H1 (cell line): ENCODE results near the gene BACE2. TPM values are rescaled to one million over a fixed set of nuclear protein-coding genes. Genes with fewer than 3 reads are reported as not detected.

Experiments used
- CTCF ChIA-PET: fragments of 300-600 bp; sonication (Branson Sonifier 250); formaldehyde crosslinking; loops from one replicate; lab custom pipeline; 2021; ENCODE audit not compliant: partially characterized antibody; lab: Charles Lee
- POLR2A ChIA-PET: fragments of 300-600 bp; sonication (Branson Sonifier 250); formaldehyde crosslinking; loops from one replicate; lab custom pipeline; 2021; ENCODE audit warnings: inconsistent platforms; ENCODE audit not compliant: partially characterized antibody; lab: Charles Lee
- DNase-seq, 2 experiments: peaks; one replicate each; pipeline versions ENCODE4 v3.0.0 to v3.0.0-alpha.2; 2010 to 2022; ENCODE audit warnings: low spot score in 2 of 2, low read depth in 1 of 2, mixed read lengths in 1 of 2
- FAIRE-seq: peaks from 2 replicates; lab custom pipeline; 2011; peaks lifted over from hg19 to GRCh38; lab: Jason Lieb, UNC
- H2AFZ ChIP-seq: 2 replicates; pipeline ENCODE4 v1.8.1; 2012; ENCODE audit warnings: low read length, inconsistent platforms
- H2AK5ac ChIP-seq: 2 replicates; pipeline ENCODE4 v1.6.1; 2013; ENCODE audit warnings: low read depth, low read length
- H2BK120ac ChIP-seq: replicated peaks from 2 replicates; pipeline ENCODE3; 2013; ENCODE audit warnings: low read depth, low read length, inconsistent platforms
- H2BK12ac ChIP-seq: 2 replicates; pipeline ENCODE4 v1.6.1; 2013; ENCODE audit warnings: low read depth, low read length
- H2BK15ac ChIP-seq: 2 replicates; pipeline ENCODE4 v1.6.1; 2013; ENCODE audit warnings: low read length
- H2BK20ac ChIP-seq: 2 replicates; pipeline ENCODE4 v1.6.1; 2013; ENCODE audit warnings: low read length
- H2BK5ac ChIP-seq: 2 replicates; pipeline ENCODE4 v1.6.1; 2013; ENCODE audit warnings: low read depth, low read length
- H3K14ac ChIP-seq: 2 replicates; pipeline ENCODE4 v1.6.1; 2013; ENCODE audit warnings: inconsistent platforms; ENCODE audit not compliant: insufficient read length
- H3K18ac ChIP-seq: 2 replicates; pipeline ENCODE4 v1.6.1; 2013; ENCODE audit warnings: low read length; ENCODE audit errors: extremely low read depth
- H3K23ac ChIP-seq: 2 replicates; pipeline ENCODE4 v1.6.1; 2013; ENCODE audit warnings: inconsistent platforms; ENCODE audit not compliant: insufficient read length
- H3K23me2 ChIP-seq: 2 replicates; pipeline ENCODE4 v1.6.1; 2013; ENCODE audit warnings: low read depth, low read length
- H3K27ac ChIP-seq: 2 replicates; pipeline ENCODE4 v1.6.1; 2011; ENCODE audit warnings: low read depth, low read length, inconsistent platforms
- H3K27me3 ChIP-seq, 4 experiments: replicated peaks in 1 of 4; 1 replicate in 1 of 4; 2 replicates in 3 of 4; pipeline versions ENCODE4 v1.6.1 to v1.8.1; 2011 to 2013; ENCODE audit warnings: low read length in 3 of 4, mild to moderate bottlenecking in 3 of 4, inconsistent platforms in 2 of 4, mixed read lengths in 2 of 4, moderate library complexity in 1 of 4; ENCODE audit not compliant: control insufficient read depth in 3 of 4, insufficient read depth in 3 of 4; ENCODE audit errors: extremely low read depth in 1 of 4
- H3K36me3 ChIP-seq, 4 experiments: 2 replicates each; pipeline versions ENCODE4 v1.6.1 to v1.8.1; 2011 to 2013; ENCODE audit warnings: mild to moderate bottlenecking in 4 of 4, low read length in 3 of 4, moderate library complexity in 2 of 4, control low read depth in 1 of 4, inconsistent platforms in 1 of 4; ENCODE audit not compliant: insufficient read depth in 4 of 4, control insufficient read depth in 2 of 4
- H3K4ac ChIP-seq: replicated peaks from 2 replicates; pipeline ENCODE3; 2013; ENCODE audit warnings: low read length, low read depth, mixed read lengths, inconsistent platforms; ENCODE audit not compliant: insufficient read length
- H3K4me1 ChIP-seq, 4 experiments: replicated peaks in 1 of 4; 1 replicate in 1 of 4; 2 replicates in 3 of 4; pipeline versions ENCODE4 v1.6.1 to v1.8.1; 2011 to 2013; ENCODE audit warnings: low read length in 3 of 4, inconsistent platforms in 2 of 4, mixed read lengths in 1 of 4; ENCODE audit not compliant: insufficient read depth in 4 of 4, control insufficient read depth in 3 of 4
- H3K4me2 ChIP-seq, 2 experiments: 2 replicates each; pipeline versions ENCODE4 v1.6.1 to v1.8.1; 2011 to 2013; ENCODE audit warnings: low read depth in 2 of 2, low read length in 2 of 2, control low read depth in 1 of 2, inconsistent platforms in 1 of 2, mild to moderate bottlenecking in 1 of 2; ENCODE audit not compliant: insufficient read depth in 1 of 2
- H3K4me3 ChIP-seq, 4 experiments: fragments of 200-600, 300-600 bp in 1 of 4; sonication (generic), shearing (Covaris generic), sonication (Bioruptor Twin) in 1 of 4; 2 replicates each; pipeline versions ENCODE4 v1.5.1 to v1.8.1; 2011 to 2016; ENCODE audit warnings: low read length in 4 of 4, low read depth in 3 of 4, control low read depth in 2 of 4, inconsistent platforms in 2 of 4, mild to moderate bottlenecking in 2 of 4, mixed read lengths in 1 of 4, moderate library complexity in 1 of 4; ENCODE audit not compliant: insufficient read depth in 2 of 4; ENCODE audit errors: extremely low read depth in 1 of 4
- H3K56ac ChIP-seq: replicated peaks from 2 replicates; pipeline ENCODE3; 2013; ENCODE audit warnings: low read depth, mild to moderate bottlenecking, mixed read lengths, low read length, inconsistent platforms; ENCODE audit not compliant: insufficient read length
- H3K79me1 ChIP-seq: 2 replicates; pipeline ENCODE4 v1.6.1; 2013; ENCODE audit warnings: low read depth, low read length, control low read depth
- H3K79me2 ChIP-seq, 2 experiments: 2 replicates each; pipeline versions ENCODE4 v1.6.1 to v1.8.1; 2012 to 2013; ENCODE audit warnings: low read length in 2 of 2, mild to moderate bottlenecking in 2 of 2, inconsistent platforms in 1 of 2; ENCODE audit not compliant: insufficient read depth in 2 of 2, control insufficient read depth in 1 of 2
- H3K9ac ChIP-seq, 4 experiments: replicated peaks in 1 of 4; 1 replicate in 1 of 4; 2 replicates in 3 of 4; pipeline versions ENCODE4 v1.6.1 to v1.8.1; 2011 to 2013; ENCODE audit warnings: low read depth in 3 of 4, low read length in 3 of 4, control low read depth in 2 of 4, mild to moderate bottlenecking in 2 of 4, moderate library complexity in 2 of 4, inconsistent platforms in 1 of 4; ENCODE audit errors: extremely low read depth in 1 of 4
- H3K9me3 ChIP-seq, 2 experiments: 2 replicates each; pipeline versions ENCODE4 v1.6.1 to v1.8.1; 2012 to 2013; ENCODE audit warnings: mild to moderate bottlenecking in 2 of 2, moderate library complexity in 2 of 2, control low read depth in 1 of 2, inconsistent platforms in 1 of 2, low read depth in 1 of 2, low read length in 1 of 2, mixed read lengths in 1 of 2; ENCODE audit not compliant: insufficient read depth in 2 of 2
- H4K20me1 ChIP-seq, 2 experiments: replicated peaks in 1 of 2; 2 replicates each; pipeline versions ENCODE3 to v1.8.1; 2011 to 2013; ENCODE audit warnings: inconsistent platforms in 2 of 2, low read length in 2 of 2, mild to moderate bottlenecking in 1 of 2; ENCODE audit not compliant: insufficient read depth in 2 of 2, control insufficient read depth in 1 of 2
- H4K5ac ChIP-seq: 2 replicates; pipeline ENCODE4 v1.6.1; 2013; ENCODE audit warnings: low read length, low read depth, mixed read lengths, inconsistent platforms; ENCODE audit not compliant: insufficient read length
- H4K8ac ChIP-seq: 2 replicates; pipeline ENCODE4 v1.8.0; 2013; ENCODE audit warnings: mild to moderate bottlenecking, moderate library complexity, low read length, inconsistent platforms; ENCODE audit not compliant: insufficient read depth; ENCODE audit errors: extremely low read depth
- H4K91ac ChIP-seq: replicated peaks from 2 replicates; pipeline ENCODE3; 2013; ENCODE audit warnings: low read length, mixed read lengths, inconsistent platforms; ENCODE audit not compliant: insufficient read length
- BRCA1 ChIP-seq: IDR thresholded peaks from 2 replicates; pipeline ENCODE4 v1.6.1; 2012; ENCODE audit warnings: low read depth, low read length, improper control_type of control experiment
- CEBPB ChIP-seq: IDR thresholded peaks from 2 replicates; pipeline ENCODE4 v1.6.1; 2012; ENCODE audit warnings: low read depth, low read length
- GABPA ChIP-seq: IDR thresholded peaks from 2 replicates; pipeline ENCODE4 v1.6.1; 2011; ENCODE audit warnings: mild to moderate bottlenecking, low read length, moderate library complexity, borderline replicate concordance; ENCODE audit not compliant: insufficient read depth
- RBBP5 ChIP-seq: IDR thresholded peaks from 2 replicates; pipeline ENCODE4 v1.7.1; 2012; ENCODE audit warnings: low read depth, mild to moderate bottlenecking, inconsistent platforms, low read length, moderate library complexity, borderline replicate concordance
- RNF2 ChIP-seq: fragments of 200-900, 300-1000 bp; sonication (generic); IDR thresholded peaks from 2 replicates; pipeline ENCODE4 v1.7.1; 2016; ENCODE audit warnings: borderline replicate concordance, low read depth, mild to moderate bottlenecking, antibody characterized with exemption, low read length; ENCODE audit not compliant: poor library complexity, severe bottlenecking; ENCODE audit errors: missing control alignments
- SRF ChIP-seq: IDR thresholded peaks from 2 replicates; pipeline ENCODE4 v1.6.1; 2011; ENCODE audit warnings: mild to moderate bottlenecking, low read depth, low read length, moderate library complexity
- TBP ChIP-seq: IDR thresholded peaks from 2 replicates; pipeline ENCODE4 v1.6.1; 2011; ENCODE audit warnings: low read depth, low read length, improper control_type of control experiment
- USF2 ChIP-seq: IDR thresholded peaks from 2 replicates; pipeline ENCODE4 v1.6.1; 2011; ENCODE audit warnings: low read length, improper control_type of control experiment
- WGBS, 2 experiments: shearing (Covaris generic) in 1 of 2; methylation state at CpG; one replicate each; pipeline versions ENCODE4 v1.1.6 to v1.1.7; 2013 to 2015; ENCODE audit warnings: low lambda C conversion rate in 2 of 2, mixed read lengths in 2 of 2, inconsistent platforms in 1 of 2, low coverage in 1 of 2, missing lambda C conversion rate in 1 of 2; ENCODE audit not compliant: insufficient replicate concordance in 2 of 2, insufficient coverage in 1 of 2, insufficient read length in 1 of 2; ENCODE audit errors: extremely low coverage in 1 of 2, missing lambda C conversion rate in 1 of 2; 5-methylcytosine and 5-hydroxymethylcytosine counted together
- polyA plus RNA-seq, 7 experiments: library from polyadenylated mRNA; depleted of rRNA in 3 of 7; stranded (reverse) in 5 of 7; unstranded in 2 of 7; fragments of >200 nt in 5 of 7; fragments of 200-250 nt in 2 of 7; gene quantifications; 1 replicate in 5 of 7; 2 replicates in 1 of 7; 4 replicates in 1 of 7; pipeline versions ENCODE4 v1.2.1 to v1.2.3, GENCODE V29; 2011 to 2013; ENCODE audit warnings: missing spikeins in 2 of 7, mixed read lengths in 2 of 7
- total RNA-seq: library from RNA; stranded (reverse); fragmentation: NEBNext Ultra II Directional; extraction: Animal tissue kit (Norgen Biotek cat#: 25700); gene quantifications from 2 replicates; pipeline ENCODE4 v1.2.1, GENCODE V29; 2021
- TF ChIP-seq, protein P1 (sequence below): IDR thresholded peaks from 2 replicates; pipeline ENCODE4 v1.6.1; 2012; ENCODE audit warnings: inconsistent platforms

The BACE2 gene
- total and polyA plus RNA-seq, 2 of the 8 experiments (the other 6 are each of a cell fraction or from before 2014, with no cell fraction given), result 8.1 to 10.9 TPM

GRCh38 chr21:41327753-41328152, 159.8 kb downstream of the BACE2 start:
- no peaks in the 10 kb centered on the region for H3K79me2 ChIP-seq
- no peaks in the 10 kb centered on the region for H3K9me3 ChIP-seq
- no peaks in the 10 kb centered on the region for H4K20me1 ChIP-seq
- no peak overlapping the region for H3K23ac ChIP-seq
- no peak overlapping the region for H4K91ac ChIP-seq
- peaks cover 0 to 4% (median 2%) of the 10 kb centered on the region in 4 experiments; a peak in 3 of 7 replicates for H3K4me1 ChIP-seq
- no peak overlapping the region for H3K4me2 ChIP-seq
- H3K79me1 ChIP-seq, result no peaks in the 10 kb centered on the region
- H3K56ac ChIP-seq, result no peak overlapping the region
- no peaks in the 10 kb centered on the region for H3K36me3 ChIP-seq
- H2AFZ ChIP-seq, result no peak overlapping the region
- H3K14ac ChIP-seq, result no peak overlapping the region
- H2BK15ac ChIP-seq, result no peak overlapping the region
- H2BK12ac ChIP-seq, result no peak overlapping the region
- WGBS, 2 experiments, result 93% methylated on average over 8 of the region's 8 CpGs; no CpG with 5 or more reads in 1 of the 2 experiments
- H3K4ac ChIP-seq, result no peak overlapping the region
- no peak overlapping the region for H4K5ac ChIP-seq
- H4K8ac ChIP-seq, result no peak overlapping the region
- H2BK20ac ChIP-seq, result no peak overlapping the region
- no peak overlapping the region for H3K27ac ChIP-seq
- ChIA-PET POLR2A (no interaction called here), CTCF (no interaction called here)
- H3K23me2 ChIP-seq, result no peaks in the 10 kb centered on the region
- H3K4me3 ChIP-seq, result no peak overlapping the region
- H2BK120ac ChIP-seq, result no peak overlapping the region
- H2BK5ac ChIP-seq, result no peak overlapping the region
- H3K27me3 ChIP-seq, result no peaks in the 10 kb centered on the region
- no peak for FAIRE-seq
- H2AK5ac ChIP-seq, result no peak overlapping the region
- no peak overlapping the region for H3K9ac ChIP-seq
- no peak for DNase-seq
- H3K18ac ChIP-seq, result no peak overlapping the region
- TF ChIP-seq SRF (no peak), RBBP5 (no peak), RNF2 (no peak), TBP (no peak), GABPA (no peak), BRCA1 (no peak), USF2 (no peak), CEBPB (no peak)
- TF ChIP-seq, protein P1, sequence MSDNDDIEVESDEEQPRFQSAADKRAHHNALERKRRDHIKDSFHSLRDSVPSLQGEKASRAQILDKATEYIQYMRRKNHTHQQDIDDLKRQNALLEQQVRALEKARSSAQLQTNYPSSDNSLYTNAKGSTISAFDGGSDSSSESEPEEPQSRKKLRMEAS, result no peak
